HG03558 (cell line): ENCODE measurements around the gene TNIK.

ENCODE experiments used
- ATAC-seq: cut with Tn5 transposase; IDR thresholded peaks from one replicate; pipeline ENCODE4 v1.9.1; 2021; ENCODE audit warnings: moderate number of reproducible peaks; ENCODE audit not compliant: unreplicated experiment; ENCODE audit errors: extremely low read depth

The TNIK gene

GRCh38 chr3:171268677-171269076, 191.5 kb downstream of the TNIK start:
- ATAC-seq = no peak

DNA sequence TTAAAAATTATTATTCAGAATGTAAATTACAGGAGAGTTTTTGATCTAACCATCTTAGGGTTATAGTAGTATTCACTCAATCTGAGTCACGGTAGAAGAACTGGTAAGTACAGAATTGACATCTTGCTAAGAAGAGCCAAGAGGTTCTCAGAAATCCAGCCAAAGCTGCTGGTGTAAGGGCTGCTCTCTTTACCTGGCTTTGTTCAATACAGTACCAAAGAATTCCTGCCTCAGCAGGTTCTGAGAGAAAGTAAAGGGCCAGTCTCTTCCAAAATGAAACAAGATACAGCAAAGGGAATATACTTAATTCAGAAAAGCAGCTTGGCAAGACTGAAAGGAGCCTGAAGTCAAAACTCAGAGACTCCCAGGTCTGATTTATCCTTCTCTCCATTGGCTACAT, 193.1 kb downstream of the TNIK start:
- no peak for ATAC-seq

GRCh38 chr3:171266740-171267073, 193.5 kb downstream of the TNIK start:
- ATAC-seq = no peak

DNA sequence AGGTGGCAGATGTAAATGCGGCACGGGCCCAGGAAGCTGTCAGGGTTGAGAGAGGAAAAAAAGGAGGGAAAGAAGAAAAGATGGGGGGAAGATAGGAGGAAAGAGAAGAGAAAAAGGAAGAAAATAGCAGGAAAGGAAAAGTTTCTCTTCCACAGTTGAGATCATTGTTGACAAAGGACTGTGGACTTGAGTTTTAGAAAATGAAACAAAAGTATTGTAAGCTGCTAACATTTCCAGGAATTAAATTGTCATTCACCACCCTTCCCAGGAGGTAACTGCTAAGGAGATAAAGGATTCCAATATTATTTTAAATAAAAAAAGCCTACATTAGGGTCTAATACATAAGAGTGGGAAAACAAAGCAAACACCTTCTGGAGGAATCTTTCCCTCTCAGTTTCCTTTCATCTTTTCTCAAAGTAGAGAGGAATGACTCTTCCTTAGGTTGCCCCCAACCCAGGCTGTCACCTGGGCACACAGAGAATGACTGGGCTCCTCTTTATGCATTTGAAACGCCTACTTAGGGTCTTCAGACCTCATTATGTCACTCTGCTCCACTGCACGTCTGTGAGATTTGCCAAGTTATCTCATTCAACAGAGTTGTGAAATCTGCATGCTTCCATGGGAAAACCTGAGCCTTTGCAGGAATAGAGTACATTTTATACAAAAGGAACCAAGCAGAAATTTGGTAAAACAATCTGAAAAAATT, 194.0 kb downstream of the TNIK start:
- ATAC-seq = no peak

- ATAC-seq = no peak
Observed at GRCh38 chr3:171264758-171265157, 195.4 kb downstream of the TNIK start.

GRCh38 chr3:171262431-171262830, 197.8 kb downstream of the TNIK start:
- no peak for ATAC-seq

- no peak for ATAC-seq
Observed at GRCh38 chr3:171261487-171261886, 198.7 kb downstream of the TNIK start.

DNA sequence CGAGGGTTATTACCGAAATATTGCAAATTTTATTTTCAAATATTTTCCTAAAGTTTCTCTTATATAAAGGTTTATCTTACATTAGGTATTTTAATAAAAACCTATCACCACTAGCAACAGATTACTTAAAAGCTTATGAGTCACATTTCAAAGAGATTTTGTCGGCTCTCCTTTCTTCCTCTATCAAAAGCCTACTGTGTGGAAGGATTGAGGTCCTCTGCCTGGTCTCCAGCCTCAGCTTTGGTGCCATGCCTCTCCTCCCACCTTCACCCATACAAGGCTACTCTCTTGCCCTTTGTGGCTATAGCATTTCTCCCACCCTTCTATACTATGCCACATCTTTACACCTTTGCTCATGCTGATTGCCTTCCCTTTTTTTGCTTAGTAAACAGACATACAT, 199.3 kb downstream of the TNIK start:
- ATAC-seq = no peak

GRCh38 chr3:171260466-171260865, 199.7 kb downstream of the TNIK start:
- ATAC-seq = no peak

- ATAC-seq = no peak
Observed at GRCh38 chr3:171258316-171258715, 201.9 kb downstream of the TNIK start.

- ATAC-seq = peak; percentile 49
Observed at GRCh38 chr3:171257251-171258203, 202.7 kb downstream of the TNIK start.

- no peak for ATAC-seq
Observed at GRCh38 chr3:171256445-171257250, 203.6 kb downstream of the TNIK start.

DNA sequence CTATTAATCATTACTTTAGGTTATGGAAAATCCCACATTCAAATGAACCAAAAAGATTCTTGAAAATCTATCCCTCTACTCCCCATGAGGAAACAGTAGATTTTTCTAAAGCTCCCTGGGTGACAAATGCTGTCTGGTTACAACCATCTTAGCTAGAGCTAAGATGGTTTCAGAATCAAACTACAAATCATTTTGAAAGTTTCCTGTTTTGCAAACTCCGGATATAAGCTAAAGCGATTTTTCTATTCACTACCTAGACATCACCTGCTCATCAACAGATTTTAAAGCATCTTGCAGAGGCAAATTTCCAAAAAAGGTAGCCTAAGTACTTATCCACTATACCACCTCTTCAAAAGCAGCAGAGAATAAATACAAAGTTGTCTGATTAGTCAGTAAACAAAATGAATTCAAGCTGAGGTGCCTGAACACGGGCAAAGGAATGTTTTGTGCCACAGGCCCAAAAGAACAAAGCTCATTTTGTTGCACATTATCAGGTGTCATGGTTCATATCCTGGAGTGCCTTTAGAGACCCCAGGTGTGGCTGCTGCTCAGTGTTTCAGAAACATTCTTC, 204.9 kb downstream of the TNIK start:
- ATAC-seq = peak; percentile 32

DNA sequence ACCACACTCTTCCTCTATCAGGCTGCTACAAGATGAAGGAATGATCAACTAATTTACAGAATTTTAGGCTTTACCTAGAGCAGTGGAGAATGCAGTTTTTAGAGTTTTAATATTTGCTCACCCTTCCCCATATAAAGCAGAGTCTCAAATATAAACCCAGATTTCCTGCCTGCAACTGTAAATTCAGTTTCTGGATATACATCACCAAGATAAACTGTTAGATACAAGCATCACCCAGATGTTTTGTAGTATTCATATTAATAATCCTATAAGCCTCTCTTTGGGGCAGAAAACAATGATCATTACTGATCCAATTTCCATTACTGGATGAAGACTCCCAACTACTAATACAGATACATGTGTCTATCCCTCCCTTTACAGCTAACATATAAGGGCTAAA, 205.9 kb downstream of the TNIK start:
- no peak for ATAC-seq

DNA sequence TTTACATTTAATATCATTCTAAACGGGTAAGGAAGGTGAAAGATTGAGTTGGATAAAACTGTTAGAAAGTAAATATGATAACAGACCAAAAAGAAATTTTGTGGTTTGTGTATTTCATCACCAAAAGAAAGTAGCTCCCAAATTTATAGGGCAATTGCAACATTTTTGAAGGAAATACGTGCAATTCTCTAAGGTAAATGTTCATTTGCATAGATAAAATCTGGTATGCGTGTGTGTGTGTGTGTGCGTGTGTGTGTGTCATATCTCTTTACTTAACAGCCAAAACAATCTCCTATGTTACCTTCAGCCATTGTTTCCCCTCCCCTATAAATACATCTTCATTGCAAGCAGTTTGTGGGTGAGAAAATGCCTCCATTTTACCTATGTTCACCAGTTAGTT, 208.4 kb downstream of the TNIK start:
- no peak for ATAC-seq

GRCh38 chr3:171250444-171250843, 209.8 kb downstream of the TNIK start:
- ATAC-seq = no peak

DNA sequence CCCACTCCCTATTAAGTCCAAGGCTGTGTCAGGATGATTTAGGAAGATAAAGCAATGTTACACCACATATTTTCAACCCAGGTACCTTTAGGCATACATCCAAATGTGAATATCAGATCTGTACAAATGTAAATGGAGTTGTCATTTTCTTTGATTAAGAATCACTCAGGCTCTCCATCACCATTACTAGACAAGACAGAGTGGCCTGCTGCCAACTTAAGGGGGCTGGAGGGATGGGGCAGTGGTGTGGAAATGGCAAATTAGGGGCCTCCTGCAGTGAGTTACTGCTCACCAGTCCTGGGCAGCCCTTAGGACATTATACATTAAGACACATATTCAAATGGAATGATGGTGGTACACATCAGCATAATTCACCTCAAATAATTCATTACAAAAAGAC, 211.0 kb downstream of the TNIK start:
- ATAC-seq = peak; percentile 6

GRCh38 chr3:171248426-171249111, 211.6 kb downstream of the TNIK start:
- peak; percentile 76 for ATAC-seq

- no peak for ATAC-seq
Observed at GRCh38 chr3:171245796-171246765, 214.1 kb downstream of the TNIK start.
